Measurements from ENCODE around the gene ALKBH3. TPM values are rescaled to one million over a fixed set of nuclear protein-coding genes. Genes with fewer than 3 reads are reported as not detected.
A peak's percentile ranks its signal among the peaks of the same experiment; 100 is the strongest.

ALKBH3 gene
- total RNA-seq, 1 experiment from 2014 or later = 13.3 TPM

DNA sequence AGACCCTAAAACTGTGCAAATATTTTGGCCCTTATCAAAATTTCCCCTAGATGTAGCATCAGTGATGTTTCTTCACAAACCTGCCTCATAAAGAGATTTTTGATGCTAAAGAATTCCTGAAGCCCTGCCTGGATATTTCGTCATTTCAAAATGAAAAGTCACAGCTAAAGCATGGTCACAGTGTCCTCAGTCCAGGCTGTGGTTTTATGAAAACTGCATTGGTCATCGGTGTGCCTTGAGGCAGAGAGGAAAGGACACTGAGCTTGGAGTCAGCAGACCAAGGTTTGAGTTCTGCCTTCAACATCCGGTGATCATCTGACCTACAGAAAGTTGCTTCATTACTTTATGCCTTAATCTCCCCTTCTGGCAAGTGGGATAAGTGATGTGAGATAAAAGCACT, 34.8 kb upstream of the ALKBH3 start:
- H3K27ac Mint-ChIP-seq = no peak overlapping the region
- peaks cover 11% of the 10 kb centered on the region for H3K4me1 Mint-ChIP-seq
- ChIA-PET POLR2A (no interaction called here), CTCF (no interaction called here)
- no peak overlapping the region for H3K4me3 Mint-ChIP-seq
- ATAC-seq (no peak), DNase-seq (ENCODE audit: low spot score) (no peak)
- no peaks in the 10 kb centered on the region for H3K27me3 Mint-ChIP-seq (ENCODE audit: low read depth)
- no peaks in the 10 kb centered on the region for H3K9me3 Mint-ChIP-seq
- no peak for TF ChIP-seq PREB (CRISPR knock-in tag; IDR thresholded peaks at IDR 0.05; ENCODE audit: borderline replicate concordance)
- no peak for TF ChIP-seq ZNF263 (CRISPR knock-in tag; IDR thresholded peaks at IDR 0.05; ENCODE audit: low read depth)
- H3K36me3 Mint-ChIP-seq = peaks cover 20% of the 10 kb centered on the region

DNA sequence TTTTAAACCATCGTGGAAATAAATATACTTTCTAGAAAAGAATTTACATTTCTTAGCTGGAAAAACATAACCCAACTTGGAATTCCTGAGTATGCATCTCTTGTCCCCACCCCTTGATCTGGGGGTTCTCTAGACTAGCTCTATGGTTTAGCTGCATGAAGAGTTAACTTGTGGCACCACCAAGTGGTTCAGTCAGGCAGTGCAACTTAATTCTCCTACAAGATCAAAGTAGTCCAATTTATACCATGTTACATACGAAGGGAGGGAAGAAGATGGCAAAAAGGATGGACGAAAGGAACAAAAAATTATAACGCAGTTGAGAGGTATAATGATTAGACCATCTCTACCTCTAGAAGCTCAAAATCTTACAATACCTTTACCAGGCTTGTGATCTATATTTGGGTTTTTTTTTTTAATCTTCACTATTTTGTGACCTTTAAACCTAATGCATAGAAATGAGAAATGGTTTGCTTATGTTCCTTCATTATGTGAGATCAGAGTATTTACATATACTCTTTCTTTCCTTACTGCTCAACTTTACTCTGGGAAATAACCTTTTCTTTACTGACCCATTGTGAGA, 28.5 kb upstream of the ALKBH3 start:
- H3K9me3 Mint-ChIP-seq = no peaks in the 10 kb centered on the region
- H3K4me3 Mint-ChIP-seq = no peak overlapping the region
- peak; percentile 97 for ATAC-seq

DNA sequence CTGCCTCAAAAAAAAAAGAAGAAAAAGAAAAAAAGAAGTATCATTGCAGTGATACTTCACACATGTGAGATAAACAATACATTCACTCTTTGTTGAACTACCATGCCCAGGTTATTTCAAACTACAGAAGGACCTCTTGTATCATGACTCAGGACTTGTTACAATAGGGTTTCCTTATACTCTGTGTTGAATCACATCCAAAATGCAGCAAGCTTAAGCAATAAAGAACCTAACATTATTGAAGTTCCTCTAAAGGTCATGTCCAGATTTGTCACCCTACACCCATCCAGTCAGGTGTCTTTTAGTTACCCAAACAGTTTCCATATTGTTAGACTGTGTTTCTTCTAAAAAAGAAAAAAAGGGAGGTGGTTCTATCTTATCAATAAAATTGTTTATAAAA, 26.9 kb upstream of the ALKBH3 start:
- peaks cover 24% of the 10 kb centered on the region for H3K36me3 Mint-ChIP-seq
- ChIA-PET CTCF (no interaction called here), POLR2A (no interaction called here)
- H3K27ac Mint-ChIP-seq = no peak overlapping the region
- H3K27me3 Mint-ChIP-seq (ENCODE audit: low read depth) = no peaks in the 10 kb centered on the region
- no peak overlapping the region for H3K4me3 Mint-ChIP-seq
- no peaks in the 10 kb centered on the region for H3K4me1 Mint-ChIP-seq
- H3K9me3 Mint-ChIP-seq = no peaks in the 10 kb centered on the region
- no peak for TF ChIP-seq KAT7 (CRISPR knock-in tag; IDR thresholded peaks at IDR 0.05; ENCODE audit: borderline replicate concordance)
- DNase-seq (ENCODE audit: low spot score) (no peak), ATAC-seq (no peak)

More for the DNA sequence above, 28.5 kb upstream of the ALKBH3 start:
- peak; percentile 77 for DNase-seq (ENCODE audit: low spot score)
- Mint-ChIP-seq H3K36me3 (peaks cover 24% of the 10 kb centered on the region), H3K27ac (no peak overlapping the region), H3K27me3 (ENCODE audit: low read depth) (no peaks in the 10 kb centered on the region), H3K4me1 (no peaks in the 10 kb centered on the region)
- CTCF ChIA-PET = interaction anchor here (0.6 to 2.2 kb wide), 49 partner anchors 9 to 354 kb away, joined by 3 to 35 read pairs (median 4); partner anchors contain the start of gene HSD17B12
- POLR2A ChIA-PET = no interaction called here
- peak; percentile 76 for TF ChIP-seq CTCF (IDR thresholded peaks at IDR 0.05)
- no peak for TF ChIP-seq USF1 (CRISPR knock-in tag; IDR thresholded peaks at IDR 0.05)
- no peak for TF ChIP-seq FOXJ3 (CRISPR knock-in tag; IDR thresholded peaks at IDR 0.05; ENCODE audit: borderline replicate concordance)

DNA sequence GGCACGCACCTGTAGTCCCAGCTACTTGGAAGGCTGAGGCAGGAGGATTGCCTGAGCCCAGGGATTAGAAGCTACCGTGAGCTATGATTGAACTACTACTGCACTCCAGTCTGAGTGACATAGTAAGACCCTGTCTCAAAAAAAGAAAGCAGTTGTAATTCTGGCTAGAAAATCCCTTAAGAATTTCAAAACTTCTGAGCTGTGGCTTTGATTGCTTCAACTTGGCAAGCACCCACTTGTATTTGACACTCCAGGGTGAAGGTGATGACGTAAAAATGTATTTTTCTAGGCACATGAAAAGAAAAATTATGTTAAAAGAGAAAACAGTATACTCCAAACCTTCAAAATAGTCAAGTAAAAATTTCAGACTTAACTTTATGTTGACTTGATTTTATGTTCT, 23.6 kb upstream of the ALKBH3 start:
- no peak overlapping the region for H3K4me3 Mint-ChIP-seq
- no peaks in the 10 kb centered on the region for H3K4me1 Mint-ChIP-seq
- H3K9me3 Mint-ChIP-seq = peaks cover 9% of the 10 kb centered on the region
- H3K36me3 Mint-ChIP-seq = peaks cover 24% of the 10 kb centered on the region
- DNase-seq (ENCODE audit: low spot score) = no peak
- no peak for TF ChIP-seq FOXK1 (CRISPR knock-in tag; IDR thresholded peaks at IDR 0.05)
- no peak for TF ChIP-seq ATF1 (CRISPR knock-in tag; IDR thresholded peaks at IDR 0.05)
- TF ChIP-seq, protein P1, sequence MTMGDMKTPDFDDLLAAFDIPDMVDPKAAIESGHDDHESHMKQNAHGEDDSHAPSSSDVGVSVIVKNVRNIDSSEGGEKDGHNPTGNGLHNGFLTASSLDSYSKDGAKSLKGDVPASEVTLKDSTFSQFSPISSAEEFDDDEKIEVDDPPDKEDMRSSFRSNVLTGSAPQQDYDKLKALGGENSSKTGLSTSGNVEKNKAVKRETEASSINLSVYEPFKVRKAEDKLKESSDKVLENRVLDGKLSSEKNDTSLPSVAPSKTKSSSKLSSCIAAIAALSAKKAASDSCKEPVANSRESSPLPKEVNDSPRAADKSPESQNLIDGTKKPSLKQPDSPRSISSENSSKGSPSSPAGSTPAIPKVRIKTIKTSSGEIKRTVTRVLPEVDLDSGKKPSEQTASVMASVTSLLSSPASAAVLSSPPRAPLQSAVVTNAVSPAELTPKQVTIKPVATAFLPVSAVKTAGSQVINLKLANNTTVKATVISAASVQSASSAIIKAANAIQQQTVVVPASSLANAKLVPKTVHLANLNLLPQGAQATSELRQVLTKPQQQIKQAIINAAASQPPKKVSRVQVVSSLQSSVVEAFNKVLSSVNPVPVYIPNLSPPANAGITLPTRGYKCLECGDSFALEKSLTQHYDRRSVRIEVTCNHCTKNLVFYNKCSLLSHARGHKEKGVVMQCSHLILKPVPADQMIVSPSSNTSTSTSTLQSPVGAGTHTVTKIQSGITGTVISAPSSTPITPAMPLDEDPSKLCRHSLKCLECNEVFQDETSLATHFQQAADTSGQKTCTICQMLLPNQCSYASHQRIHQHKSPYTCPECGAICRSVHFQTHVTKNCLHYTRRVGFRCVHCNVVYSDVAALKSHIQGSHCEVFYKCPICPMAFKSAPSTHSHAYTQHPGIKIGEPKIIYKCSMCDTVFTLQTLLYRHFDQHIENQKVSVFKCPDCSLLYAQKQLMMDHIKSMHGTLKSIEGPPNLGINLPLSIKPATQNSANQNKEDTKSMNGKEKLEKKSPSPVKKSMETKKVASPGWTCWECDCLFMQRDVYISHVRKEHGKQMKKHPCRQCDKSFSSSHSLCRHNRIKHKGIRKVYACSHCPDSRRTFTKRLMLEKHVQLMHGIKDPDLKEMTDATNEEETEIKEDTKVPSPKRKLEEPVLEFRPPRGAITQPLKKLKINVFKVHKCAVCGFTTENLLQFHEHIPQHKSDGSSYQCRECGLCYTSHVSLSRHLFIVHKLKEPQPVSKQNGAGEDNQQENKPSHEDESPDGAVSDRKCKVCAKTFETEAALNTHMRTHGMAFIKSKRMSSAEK (CRISPR knock-in tag; IDR thresholded peaks at IDR 0.05; ENCODE audit: borderline replicate concordance) = no peak
- no peak for TF ChIP-seq OVOL2 (CRISPR knock-in tag; IDR thresholded peaks at IDR 0.05; ENCODE audit: borderline replicate concordance)
- TF ChIP-seq FOXJ3 (CRISPR knock-in tag; IDR thresholded peaks at IDR 0.05; ENCODE audit: borderline replicate concordance) = no peak
- no peak for TF ChIP-seq GTF2I (CRISPR knock-in tag; conservative IDR thresholded peaks at IDR 0.05)
- no peak for TF ChIP-seq TEAD4 (CRISPR knock-in tag; IDR thresholded peaks at IDR 0.05)
- TF ChIP-seq NFYB (CRISPR knock-in tag; conservative IDR thresholded peaks at IDR 0.05; ENCODE audit: low read depth) = no peak
- ChIA-PET CTCF (interaction anchor here (0.7 to 1.1 kb wide), 2 partner anchors 290 to 353 kb away, joined by 3 read pairs; no protein-coding TSS in a partner anchor), POLR2A (no interaction called here)
- no peaks in the 10 kb centered on the region; the same call in 1 of the 2 replicates for H3K27me3 Mint-ChIP-seq (ENCODE audit: low read depth)
- H3K27ac Mint-ChIP-seq = no peak overlapping the region
- ATAC-seq = no peak

Data from WTC11 (cell line).